Measurements from ENCODE around the gene MAPKAP1.

Gene MAPKAP1

DNA sequence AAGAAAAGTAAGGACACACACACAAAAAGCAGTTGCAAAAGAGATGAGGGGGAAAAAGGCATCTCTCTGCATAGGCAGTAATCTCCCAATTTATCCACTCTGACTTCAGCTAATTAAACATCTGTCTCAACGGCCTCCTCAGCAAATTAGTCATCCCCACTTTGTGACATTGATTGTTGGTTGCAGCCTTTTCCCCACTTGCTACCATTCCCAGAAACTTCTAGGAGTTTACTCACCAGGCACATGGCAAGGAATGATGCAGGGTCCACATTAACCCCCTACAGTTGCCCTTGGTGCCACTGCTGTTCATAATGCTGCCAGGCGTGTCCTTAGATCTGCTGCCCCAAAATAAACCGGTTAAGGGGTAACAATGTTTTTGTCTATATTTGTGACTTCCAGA lies 174.6 kb downstream of the MAPKAP1 start:
- TF ChIP-seq, protein P1, sequence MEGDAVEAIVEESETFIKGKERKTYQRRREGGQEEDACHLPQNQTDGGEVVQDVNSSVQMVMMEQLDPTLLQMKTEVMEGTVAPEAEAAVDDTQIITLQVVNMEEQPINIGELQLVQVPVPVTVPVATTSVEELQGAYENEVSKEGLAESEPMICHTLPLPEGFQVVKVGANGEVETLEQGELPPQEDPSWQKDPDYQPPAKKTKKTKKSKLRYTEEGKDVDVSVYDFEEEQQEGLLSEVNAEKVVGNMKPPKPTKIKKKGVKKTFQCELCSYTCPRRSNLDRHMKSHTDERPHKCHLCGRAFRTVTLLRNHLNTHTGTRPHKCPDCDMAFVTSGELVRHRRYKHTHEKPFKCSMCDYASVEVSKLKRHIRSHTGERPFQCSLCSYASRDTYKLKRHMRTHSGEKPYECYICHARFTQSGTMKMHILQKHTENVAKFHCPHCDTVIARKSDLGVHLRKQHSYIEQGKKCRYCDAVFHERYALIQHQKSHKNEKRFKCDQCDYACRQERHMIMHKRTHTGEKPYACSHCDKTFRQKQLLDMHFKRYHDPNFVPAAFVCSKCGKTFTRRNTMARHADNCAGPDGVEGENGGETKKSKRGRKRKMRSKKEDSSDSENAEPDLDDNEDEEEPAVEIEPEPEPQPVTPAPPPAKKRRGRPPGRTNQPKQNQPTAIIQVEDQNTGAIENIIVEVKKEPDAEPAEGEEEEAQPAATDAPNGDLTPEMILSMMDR (IDR thresholded peaks at IDR 0.05) = no peak

DNA sequence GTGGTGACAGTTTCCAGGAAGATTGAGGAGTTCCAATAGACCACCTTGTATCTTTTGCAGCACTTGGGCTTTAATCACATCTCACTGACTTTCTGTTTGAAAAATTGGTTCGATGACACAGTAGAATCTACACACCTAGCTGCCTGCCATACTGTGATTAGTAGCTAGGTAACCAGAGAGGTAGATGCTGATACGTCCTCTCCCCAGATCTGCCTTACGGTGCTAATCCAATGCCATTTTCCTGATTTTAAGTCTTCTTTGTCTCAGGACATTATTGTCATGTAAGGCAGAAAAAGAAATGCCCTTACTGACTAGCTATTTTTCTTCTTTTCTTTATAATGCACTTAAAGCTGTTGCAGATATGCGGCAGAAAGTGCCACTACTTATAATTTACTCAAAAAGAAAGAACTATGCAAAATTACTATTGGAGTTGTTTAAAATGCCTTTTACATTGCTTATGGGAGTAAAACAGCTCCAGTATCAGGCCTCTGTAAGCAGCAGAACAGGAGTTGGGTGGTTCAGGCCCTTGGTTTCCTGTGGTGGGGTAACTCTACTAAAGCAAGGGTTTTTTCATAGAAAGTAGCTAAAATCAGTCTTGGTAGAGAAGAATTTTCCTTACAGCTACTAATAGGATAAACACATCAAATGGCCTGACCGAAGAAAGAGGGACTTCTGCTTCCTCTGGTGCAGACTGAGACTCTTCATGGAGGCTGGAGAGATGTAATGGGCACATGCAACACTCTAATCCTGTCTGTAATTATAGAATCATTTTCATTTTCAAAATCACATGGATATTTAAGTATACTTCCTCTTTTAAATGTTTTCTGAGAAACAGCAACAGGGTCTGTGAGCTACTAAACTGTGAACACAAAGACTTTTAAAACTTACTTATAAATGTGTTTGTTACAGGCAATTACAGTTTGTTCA lies 177.2 kb downstream of the MAPKAP1 start:
- TF ChIP-seq, protein P1 (IDR thresholded peaks at IDR 0.05) = no peak

DNA sequence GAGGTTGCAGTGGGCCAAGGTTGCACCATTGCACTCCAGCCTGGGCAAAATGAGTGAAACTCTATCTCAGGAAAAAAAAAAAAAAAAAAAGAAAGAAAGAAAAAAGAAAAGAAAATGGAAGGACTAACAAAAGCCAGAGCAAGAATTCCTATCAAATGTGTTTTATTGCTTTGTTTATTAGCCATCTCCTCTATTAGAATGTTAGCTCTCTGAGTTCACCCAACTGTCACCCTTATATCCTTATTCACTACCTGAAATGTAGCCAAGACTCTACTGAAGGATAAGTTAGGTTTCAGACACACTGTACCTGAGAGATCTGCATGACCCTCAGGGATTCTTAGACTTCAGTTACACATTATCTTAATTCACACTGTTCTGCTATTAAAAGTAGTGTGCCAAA lies 177.9 kb downstream of the MAPKAP1 start:
- TF ChIP-seq, protein P1 (IDR thresholded peaks at IDR 0.05) = no peak

DNA sequence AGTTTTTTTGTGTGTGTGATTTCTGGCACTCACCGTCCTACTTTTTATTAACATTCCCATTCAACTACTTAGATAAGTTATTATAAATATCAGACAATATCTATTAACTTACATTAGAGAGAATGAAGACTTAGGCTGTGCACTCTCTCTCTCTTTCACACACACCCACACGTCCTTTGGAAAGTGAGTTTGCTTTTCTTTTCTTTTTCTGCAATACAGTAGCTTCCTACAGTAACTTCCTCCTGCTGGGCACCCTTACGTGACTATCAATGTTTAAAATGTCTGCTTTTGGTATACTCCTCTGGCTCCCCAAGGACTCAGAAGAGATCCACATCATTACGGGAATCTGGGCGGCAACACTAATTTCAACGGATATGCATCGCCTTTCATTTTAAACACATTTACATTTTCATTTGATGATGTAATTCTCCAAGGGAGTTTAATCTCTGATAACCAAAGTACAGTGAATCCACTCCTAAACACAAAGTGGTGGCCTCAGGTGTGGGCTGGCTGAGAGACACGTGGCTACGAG lies 179.5 kb downstream of the MAPKAP1 start:
- TF ChIP-seq, protein P1 (IDR thresholded peaks at IDR 0.05) = no peak

DNA sequence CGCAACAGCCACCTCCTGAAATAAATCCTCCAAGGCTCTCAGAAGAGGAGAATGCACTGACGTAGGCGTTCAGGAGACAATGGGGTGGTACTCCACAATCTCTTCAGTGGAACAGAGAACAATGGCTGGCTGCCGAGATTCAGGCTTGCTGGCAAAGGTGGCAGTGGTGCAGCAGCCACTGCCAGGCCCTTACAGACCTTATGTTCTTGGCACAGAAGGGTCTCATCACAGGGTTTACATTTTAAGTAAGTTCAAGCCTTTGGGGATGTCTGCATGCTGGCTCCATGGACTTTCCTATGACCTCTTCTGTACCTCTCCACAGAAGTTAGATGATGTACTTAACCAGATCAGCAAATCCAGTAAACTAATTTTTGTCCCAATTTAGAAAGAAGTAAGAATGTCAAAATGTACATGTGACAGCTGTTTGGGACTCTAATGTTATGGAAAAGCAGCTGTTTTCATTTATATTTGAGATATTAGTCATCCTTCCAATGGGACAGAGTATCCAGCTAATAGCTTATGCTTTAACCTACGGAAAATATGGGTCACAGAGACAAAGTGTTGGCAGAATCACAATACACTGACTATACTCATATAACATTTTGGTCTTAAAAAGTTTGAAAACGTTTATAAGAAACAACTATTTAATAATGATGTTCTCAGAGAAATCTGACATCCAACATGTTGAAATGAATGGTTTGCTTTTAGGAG lies 180.9 kb downstream of the MAPKAP1 start:
- TF ChIP-seq, protein P1 (IDR thresholded peaks at IDR 0.05) = no peak

DNA sequence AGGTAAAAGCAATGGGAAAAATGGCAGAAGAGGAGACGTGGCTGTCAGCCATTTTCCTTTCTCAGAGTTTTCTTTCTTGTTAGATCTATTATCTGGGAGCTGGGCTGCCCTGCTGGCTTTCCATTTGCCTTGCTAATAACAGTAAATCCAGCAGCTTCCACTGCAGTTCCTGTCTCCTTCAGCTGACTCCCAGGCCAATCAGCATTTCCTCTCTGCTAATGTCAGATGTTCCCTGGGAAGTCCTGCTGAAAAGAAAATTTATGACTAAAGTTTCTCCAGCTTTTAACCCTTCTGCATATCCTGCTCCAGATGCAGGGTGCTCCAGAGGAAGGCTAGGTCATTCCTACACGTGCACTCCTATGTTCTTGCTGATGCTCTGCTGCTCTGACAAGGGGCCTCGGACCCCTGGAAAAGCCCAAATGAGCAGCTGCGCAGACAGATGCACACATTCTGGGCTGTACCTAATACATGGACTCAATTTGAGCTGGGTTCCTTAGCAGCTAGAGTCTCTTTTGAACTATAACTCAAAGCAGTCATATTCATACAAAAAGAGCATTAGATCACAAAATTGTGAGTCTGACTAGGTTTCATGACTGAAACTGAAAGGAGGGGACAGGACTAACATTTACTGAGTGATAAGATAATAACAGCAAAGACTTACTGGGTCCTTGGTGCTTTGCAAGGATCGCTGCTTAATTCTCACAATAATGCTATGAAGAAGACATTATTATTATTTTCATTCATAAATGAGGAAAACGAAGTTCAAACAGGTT lies 182.2 kb downstream of the MAPKAP1 start:
- TF ChIP-seq, protein P1 (IDR thresholded peaks at IDR 0.05) = no peak

DNA sequence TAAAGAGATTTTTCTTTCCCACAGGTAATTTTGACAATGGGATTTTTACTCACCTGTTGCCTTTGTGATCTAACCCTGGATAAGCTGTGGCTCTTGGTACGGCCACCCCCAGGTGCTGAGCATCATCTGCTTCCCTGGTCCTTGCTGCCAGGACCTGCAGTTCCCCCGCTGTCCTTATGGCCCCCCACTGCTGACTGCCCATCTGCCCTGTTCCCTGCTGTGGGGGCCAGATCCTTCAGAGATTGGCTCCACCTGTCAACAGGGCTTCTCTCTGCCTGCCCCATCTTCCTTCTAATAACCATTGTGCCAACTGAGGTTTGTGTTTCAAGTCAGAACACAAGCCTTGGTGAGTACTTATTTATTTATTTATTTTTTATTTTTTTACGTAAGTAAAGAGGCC lies 183.3 kb downstream of the MAPKAP1 start:
- TF ChIP-seq, protein P1 (IDR thresholded peaks at IDR 0.05) = no peak
